SW480 (cell line): ENCODE measurements around the gene NF2.
"Not testable (repeated sequence)": the region's sequence is repeated elsewhere in the genome, so short reads cannot be mapped to it uniquely, and the experiment has no call there.

Experiments used
- DNase-seq: peaks from one replicate; pipeline ENCODE4 v3.0.0-alpha.2; 2016; ENCODE audit warnings: low spot score

NF2 gene

DNA sequence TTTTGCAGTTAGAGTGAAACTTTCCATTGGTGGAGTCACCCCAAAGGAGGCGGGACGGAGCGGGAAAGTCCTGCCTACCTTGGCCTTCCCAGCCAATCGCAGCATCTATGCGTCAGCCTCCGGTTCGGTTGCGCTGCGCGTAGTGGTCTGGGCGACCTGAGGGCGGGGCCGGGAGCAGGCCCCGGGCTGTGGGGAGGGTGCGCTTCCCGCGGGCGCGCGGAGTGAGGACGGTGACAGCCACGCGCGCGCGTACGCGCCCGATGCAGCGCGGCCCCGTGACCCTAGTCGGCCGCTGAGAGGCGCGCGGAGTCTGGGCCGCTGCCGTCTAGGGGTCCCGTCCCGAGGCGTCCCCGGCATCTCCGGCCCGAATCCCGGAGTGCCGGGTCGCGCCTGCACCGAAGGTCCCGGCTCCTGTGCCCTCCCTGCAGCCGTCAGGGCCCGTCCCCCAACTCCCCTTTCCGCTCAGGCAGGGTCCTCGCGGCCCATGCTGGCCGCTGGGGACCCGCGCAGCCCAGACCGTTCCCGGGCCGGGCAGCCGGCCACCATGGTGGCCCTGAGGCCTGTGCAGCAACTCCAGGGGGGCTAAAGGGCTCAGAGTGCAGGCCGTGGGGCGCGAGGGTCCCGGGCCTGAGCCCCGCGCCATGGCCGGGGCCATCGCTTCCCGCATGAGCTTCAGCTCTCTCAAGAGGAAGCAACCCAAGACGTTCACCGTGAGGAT, at the start of gene NF2:
TSS of gene NF2 (plus strand) at position 276 of the 718 bp plus-strand sequence. CDS start at position 642, 366 bp downstream.
- DNase-seq: peak; percentile 96

DNA sequence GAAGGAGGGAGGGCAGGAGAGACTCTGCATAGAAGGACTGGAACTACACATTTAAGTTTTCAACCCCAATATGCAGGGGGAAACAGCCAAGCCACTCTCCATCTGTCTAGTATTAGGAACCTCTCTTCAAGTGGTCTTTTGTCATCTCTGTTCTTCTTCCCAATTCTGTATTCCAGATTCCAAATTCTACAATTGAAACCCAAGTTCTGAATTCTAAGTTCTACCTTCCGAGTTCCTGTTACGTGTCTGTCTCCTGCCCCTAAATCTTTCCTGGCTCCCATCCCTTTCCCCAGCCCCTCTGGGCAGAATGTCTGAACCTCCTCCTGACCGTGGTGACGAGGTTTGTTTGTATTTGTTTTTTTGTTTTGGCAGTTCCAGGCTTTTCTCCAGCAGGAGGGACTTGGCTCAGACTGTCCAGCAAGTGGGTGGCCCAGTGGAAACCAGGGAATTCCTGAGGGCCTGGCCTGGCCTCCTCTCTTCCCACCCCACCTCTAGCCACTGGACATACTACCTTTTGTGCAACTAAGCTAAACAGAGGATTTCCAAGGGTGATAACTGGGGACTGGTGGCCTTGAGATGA, 48.3 kb upstream of the NF2 start:
- DNase-seq: no peak

DNA sequence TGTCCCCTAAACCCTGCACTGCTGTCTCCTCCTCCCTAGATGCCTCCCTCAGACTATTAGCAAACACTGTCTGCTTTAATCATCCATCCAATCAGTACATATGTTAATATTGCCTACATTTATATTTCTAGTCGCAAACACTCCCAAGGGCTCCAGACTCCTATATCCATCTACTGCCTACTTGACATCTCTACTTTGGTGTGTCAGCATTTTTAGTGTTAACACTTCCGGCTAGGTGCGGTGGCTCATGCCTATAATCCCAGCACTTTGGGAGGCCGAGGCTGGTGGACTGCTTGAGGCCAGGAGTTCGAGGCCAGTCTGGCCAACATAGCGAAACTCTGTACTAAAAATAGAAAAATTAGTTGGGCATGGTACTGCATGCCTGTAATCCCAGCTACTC, 44.4 kb upstream of the NF2 start:
- DNase-seq: no peak

DNA sequence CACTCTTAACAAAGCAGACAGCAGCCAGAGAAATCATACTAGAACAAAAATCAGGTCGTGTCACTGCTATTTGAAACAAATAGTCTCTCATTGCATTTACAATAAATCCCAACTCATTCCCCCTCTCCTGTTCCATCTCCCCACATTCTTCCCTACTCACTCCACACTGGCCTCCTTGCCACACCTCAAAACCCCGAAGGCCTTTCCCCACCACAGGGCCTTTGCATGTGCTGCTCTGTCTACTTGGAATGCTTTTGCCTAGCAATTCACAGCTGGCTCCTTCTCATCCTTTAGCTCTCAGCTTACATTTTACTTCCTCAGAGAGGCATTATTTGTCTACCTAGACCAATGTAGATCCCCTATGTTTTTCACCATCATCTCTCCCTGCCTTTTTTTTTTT, 43.6 kb upstream of the NF2 start:
- no peak for DNase-seq

DNA sequence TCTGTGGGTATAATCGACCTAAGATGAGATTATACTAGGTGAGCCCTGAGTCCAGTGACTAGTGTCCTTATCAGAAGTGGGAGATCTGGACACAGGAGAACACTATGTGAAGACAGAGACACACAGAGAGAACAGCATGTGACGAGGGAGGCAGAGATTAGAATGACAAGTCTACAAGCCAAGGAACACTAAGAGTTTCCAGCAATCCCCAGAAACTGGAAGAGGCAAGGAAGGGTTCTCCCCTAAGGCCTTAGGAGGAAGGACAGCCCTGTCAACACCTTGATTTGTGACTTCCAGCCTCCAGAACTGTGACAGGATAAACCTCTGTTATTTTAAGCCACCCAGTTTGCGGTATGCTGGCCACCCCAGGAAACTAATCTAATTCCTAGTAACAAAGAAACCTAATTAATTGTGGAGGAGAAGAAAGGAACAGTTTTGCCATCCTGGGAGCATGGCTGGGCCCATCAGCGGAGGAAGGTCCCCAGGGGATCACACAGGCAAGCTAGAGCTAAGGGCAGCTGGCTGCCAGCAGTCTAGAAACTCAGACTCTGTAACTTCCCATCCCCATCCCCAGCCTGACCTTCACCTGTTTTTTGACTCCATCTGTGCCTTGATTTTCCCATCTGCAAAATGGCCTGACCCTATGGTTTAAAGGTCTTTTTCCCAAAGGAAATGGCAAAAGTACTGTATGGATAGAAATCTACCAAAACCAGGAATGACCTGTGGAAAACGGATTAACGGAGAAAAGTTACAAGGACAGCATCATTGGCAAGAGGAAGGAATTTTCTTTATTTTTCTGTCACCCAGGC, 39.6 kb upstream of the NF2 start:
- no peak for DNase-seq

DNA sequence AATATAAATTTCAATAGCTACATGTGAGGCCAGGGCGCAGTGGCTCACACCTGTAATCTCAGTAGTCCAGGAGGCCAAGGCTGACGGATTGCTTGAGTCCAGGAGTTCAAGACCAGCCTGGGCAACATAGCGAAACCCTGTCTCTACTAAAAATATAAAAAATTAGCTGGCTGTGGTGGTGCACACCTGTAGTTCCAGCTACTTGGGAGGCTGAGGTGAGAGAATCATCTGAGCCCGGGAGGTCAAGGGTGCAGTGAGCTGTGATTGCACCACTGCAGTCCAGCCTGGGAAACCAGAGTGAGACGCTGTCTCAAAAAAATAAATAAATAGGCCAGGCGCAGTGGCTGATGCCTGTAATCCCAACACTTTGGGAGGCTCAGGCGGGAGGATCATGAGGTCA, 36.9 kb upstream of the NF2 start:
- DNase-seq: not testable (repeated sequence)

DNA sequence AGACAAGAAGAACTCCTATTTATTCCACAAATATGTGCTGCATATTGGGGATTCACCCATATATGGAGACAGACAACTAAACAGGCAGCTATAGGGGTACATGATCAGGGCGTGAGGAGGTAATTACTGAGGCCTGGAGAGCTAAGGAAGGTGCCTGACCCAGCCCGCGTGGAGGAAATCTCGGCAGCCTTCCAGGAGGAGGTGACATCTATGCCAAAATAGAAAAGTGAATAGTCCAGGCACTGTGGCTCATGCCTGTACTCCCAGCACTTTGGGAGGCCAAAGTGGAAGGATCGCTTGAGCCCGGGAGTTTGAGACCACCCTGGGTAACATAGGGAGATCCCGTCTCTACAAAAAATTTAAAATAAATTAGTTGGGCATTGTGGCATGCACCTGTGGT, 36.1 kb upstream of the NF2 start:
- no peak for DNase-seq

DNA sequence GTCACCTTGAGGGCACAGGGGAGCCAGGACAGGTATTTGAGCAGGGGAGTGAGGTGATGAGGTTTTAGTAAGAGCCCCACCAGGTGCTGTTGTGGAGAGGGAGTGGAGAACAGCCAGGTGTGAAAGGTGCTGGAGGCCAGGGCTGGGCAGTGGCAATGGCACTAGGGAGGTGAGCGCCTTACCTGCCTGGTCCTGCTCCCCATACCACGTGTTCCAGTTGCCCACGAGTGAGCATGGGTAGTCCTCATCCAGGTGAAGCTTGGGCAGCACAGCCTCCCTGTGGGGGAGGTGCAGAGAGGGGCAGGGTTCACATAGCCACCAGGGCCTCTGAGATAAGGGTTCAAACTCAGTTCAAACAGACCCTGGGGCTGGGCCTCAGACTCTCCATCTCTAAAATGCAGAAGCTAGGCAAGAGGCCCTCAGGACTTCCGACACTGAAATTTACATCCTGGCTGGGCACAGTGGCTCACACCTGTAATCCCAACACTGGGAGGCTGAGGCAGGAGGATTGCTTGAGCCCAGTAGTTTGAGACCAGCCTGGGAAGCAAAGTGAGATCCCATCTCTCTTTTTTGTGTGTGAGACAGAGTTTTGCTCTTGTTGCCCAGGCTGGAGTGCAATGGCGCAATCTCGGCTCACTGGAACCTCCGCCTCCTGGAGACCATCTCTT, 34.3 kb upstream of the NF2 start:
- no peak for DNase-seq

DNA sequence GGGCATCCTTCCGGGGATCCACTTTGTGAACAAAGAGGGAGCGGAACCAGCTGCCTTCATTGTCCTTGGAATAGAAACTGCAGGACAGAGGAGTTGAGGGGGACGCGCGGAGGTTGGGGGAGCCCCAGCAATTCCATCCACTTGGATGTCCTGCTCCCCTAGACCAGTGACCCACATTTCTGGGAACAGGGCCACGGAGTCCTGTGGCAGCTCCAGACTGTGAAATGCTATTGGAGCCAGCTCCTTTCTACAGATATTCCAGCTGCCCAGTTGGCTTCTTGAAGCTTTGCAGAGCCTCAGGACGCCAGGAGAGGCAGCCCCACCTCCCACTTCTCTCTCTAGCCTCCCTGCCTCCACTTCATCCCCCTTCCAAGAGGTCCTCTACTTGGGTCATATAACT, 33.0 kb upstream of the NF2 start:
- no peak for DNase-seq

DNA sequence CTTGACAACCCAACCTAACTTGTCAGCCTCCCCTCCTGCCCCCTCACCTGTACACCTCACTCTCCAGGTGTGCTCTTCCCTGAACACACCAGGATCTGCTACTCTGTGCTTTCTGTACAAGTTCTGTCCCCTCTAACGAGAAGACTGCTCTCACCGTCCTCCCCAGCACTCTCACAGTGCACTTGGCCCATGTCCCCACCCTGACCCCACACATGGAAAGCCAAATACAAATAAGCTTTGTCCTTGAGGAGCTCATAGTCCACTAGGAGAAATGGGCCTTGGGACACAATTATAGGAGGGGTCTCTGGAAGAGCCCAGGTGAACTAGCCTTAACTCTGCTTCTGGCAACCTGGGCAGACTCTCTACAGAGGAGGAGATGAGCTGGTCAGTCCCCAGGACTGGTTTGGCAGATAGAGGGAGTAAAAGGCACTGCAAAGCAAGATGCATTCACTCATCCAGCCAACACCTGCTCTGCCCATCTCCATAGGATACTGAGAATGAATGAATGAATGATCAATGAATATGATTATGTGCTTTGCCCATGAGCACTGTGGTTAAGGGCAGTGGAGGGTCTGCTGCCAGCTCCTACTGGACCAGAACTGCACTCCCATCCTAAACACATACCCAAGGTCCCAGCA, 32.4 kb upstream of the NF2 start:
- DNase-seq: no peak

DNA sequence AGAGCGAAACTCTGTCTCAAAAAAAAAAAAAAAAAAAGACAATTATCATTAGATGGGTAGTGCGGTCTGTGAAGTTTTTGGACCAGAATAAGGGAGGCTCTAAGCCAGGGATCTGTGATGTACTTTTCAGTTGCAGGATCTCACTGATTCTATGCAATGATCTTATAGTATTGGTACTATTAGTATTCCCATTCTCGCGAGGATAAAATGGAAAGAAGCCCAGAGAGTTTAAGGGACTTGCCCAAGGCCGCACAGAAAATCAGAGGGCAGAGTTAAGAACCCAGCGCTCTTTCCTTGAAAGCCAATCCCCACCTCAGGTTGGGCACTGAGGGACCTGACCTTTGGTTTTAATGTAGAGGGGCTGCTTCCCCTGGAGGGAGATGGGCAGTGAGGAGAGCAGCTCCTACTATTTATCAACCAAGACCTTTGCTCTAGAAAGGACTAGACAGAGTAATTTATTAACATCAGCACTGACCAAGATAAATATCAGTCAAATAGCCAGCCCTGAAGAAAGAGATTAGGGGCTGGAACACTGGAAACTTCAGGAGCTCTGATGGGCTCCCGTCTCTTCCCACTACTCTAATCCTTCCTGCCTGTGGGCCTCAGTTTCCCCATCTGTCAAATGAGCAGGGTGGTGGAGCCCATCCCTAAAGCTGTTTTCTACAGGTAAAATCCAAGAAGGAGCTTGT, 28.5 kb upstream of the NF2 start:
- DNase-seq: no peak

DNA sequence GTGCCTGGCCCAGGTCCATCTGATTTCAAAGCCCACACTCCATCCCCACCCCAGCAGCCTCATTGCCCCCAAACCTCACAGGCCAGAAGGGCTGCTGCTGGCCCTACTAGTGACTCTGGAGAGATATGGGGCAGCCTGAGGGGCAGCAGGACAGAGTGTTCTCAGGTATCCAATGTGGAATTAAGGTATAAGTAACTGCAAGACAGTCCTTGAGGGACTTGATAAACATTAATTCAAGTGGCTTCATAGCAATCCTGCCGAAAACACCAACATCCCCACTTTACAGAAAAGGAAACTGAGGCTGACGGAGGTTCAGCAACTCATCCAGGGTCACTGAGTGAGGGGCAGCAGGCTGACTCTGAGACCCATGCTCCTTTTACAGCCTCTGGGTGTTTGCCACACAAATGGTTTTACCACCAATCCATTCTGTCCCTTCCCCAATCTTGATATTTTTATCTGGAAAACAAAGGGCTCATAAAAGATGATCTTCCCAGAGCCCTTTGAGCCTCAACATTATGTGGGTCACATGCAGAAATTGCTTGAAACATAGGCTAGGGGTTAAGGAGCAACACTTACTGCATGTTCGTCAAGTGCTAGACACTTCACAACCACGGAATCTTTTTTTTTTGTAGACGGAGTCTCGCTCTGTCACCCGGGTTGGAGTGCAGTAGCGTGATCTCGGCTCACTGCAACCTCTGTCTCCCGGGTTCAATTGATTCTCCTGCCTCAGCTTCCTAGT, 24.8 kb upstream of the NF2 start:
- no peak for DNase-seq

DNA sequence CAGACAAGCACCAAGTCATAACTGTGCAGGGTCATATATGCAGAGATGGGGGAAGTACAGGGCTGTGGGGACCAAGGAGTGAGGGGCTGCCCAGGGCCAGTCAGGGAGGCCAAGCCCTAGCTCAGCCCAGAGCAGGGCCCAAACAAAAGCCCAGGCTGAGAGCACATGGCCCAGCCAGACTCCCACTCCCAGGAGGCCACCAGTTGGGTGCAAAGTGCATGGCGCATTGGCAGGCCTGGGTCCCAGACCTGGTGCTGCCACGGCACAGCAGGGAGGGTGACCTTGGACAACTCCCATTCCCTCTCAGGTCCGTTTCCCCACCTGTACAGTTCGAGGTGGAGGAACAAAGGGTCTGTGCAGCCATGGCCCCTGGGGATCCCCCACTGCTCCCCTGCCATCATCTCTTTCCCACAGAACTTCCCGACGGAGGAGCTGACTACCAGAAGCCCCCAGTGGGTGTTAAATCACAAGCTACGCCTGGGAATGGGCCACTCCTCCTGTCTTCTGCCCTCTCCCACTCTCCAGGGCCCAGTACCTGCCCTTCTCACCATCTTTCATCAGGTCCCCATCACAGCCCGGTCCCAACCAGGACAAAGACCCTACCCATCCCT, 23.1 kb upstream of the NF2 start:
- DNase-seq: no peak

DNA sequence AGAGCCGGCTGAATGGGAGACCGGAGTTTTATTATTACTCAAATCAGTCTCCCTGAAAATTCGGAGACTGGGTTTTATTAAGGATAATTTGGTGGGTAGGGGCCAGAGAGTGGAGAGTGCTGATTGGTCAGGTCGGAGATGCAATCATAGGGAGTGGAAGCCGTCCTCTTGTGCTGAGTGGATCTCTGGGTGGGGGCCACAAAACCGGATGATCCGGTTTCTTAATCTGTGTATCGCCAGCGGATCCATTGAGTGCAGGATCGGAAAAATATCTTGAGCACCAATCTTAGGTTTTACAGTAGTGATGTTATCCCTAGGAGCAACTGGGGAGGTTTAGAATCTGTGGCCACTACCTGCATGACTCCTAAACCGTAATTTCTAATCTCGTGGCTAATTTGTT, 21.6 kb upstream of the NF2 start:
- DNase-seq: no peak

DNA sequence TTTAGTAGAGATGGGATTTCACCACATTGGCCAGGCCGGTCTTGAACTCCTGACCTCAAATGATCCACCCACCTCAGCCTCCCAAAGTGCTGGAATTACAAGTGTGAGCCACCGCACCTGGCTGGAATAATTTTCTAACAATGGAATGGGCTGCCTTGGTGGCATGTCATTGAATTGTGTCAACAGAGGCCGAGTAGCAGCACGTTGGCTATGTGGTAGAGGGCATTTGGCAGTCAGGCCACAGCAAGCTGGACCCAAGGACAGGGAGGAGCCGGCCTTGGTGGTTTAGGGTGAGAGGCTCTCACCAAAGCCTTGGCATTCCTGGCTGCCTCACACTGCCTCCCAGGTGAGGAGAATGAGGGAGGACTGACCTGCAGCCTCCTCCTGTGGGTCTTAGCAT, 18.5 kb upstream of the NF2 start:
- DNase-seq: no peak

DNA sequence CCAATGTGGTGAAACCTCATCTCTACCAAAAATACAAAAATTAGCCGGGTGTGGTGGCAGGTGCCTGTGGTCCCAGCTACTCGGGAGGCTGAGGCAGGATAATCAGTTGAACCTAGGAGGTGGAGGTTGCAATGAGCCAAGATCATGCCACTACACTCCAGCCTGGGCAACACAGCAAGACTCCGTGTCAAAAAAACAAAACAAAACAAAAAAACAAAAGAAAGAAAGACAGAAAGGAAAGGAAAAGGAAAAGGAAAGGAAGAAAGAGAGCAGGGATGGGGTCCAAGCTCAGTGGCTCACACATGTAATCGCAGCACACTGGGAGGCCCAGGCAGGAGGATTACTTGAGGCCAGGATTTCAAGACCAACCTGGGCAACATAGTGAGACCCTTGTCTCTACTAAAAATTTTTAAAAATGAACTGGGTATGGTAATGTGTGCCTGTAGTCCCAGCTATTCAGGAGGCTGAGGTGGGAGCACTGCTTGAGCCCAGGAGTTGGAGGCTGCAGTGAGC, 17.2 kb upstream of the NF2 start:
- DNase-seq: not testable (repeated sequence)

DNA sequence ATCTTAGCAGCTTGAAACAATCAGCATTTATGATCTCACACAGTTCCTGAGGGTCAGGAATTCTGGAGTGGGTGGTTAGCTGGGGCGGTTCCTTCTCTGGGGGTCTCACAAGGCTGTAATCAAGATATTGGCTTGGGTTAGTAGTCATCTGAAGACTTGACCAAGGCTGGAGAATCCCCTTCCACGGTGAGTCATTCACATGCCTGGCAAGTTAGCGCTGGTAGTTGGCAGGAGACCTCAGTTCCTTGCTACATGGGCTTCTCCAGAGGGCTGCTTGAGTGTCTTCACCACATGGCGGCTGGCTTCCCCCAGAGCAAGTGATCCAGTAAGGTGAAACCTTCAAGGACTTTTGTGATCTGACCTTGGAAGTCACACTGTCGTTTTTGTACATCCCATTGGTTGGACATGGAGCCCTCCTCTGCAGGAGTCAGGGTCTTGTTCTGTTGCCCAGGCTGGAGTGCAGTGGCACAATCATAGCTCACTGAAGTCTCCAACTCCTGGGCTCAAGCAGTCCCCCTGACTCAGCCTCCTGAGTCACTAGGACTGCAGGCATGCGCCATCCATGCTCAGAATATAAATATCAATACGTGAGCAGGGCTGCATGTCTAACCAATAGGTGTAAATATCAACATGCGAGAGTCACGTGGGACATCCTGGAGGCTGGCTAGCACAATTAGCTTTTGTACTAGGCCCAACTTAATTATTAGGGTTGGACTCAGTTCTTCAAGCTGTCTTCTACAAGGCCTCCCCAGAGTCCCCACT, 15.3 kb upstream of the NF2 start:
- DNase-seq: no peak

DNA sequence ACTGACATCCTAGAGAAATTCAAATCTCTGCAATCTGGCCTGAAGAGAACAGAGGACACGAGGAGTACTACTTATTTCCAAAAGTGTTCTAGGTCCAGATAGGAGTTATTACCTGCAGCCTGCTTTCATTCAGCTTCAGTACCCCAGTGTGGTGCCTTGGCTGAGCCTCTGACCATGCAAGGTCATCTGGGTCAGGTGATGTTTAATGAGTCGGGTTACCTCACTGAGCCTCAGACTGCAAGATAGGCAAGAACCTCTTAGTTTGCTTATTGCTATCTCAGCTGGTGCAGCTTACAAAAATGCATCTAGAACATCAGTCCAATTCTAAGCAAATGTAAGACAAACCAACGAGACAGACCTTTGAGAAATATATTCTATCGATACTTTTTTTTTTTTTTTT, 9.5 kb upstream of the NF2 start:
- no peak for DNase-seq

DNA sequence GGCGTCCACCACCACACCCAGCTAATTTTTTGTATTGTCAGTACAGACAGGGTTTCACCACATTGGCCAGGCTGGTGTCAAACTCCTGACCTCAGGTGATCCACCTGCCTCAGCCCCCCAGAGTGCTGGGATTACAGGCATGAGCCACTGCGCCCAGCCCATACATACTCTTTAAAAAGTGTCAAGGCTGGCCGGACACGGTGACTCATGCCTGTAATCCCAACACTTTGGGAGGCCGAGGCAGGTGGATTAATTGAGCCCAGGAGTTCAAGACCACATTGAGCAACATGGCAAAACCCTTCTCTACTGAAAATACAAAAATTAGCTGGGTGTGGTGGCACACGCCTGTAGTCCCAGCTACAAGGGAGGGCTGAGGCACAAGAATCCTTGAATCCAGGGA, 9.0 kb upstream of the NF2 start:
- not testable (repeated sequence) for DNase-seq
